ENCODE measurements around the gene PIGX. TPM values are rescaled to one million over a fixed set of nuclear protein-coding genes. Genes with fewer than 3 reads are reported as not detected.
A peak's percentile ranks its signal among the peaks of the same experiment; 100 is the strongest.
"Not testable (repeated sequence)": the region's sequence is repeated elsewhere in the genome, so short reads cannot be mapped to it uniquely, and the experiment has no call there.

The PIGX gene
- total RNA-seq, 1 donor from 2014 or later = 17.8 TPM

DNA sequence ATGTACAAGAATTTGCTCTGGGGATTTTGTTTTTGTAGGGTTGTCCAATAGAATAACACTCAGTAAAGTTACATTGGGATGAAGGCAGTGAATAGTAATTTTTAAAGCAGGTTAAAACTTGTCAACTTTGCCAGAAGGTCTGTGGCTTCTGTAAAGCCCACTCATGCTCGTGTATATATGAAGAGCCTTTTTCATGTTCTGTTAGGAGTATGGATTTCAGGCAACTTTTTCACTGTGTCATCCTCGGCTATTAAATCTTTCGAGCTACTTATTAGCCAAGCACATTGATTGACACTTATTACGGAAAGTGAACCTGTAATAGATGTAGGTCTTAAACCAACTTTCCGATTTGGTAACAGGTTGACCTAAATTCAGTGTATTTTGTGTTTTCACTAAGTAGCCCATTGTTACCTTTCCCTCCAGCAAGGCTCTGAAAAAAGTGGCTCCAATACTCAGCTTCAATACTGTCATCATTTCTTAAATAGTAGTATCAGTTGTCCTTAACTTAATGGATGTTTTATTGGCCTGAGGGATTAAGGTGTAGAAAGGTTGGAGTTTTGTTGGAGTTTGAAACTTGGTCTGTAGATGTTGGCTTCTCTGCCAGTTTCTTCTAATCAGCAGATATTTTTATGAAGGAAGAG is 29.2 kb downstream of the PIGX start:
- TF ChIP-seq, protein P1, sequence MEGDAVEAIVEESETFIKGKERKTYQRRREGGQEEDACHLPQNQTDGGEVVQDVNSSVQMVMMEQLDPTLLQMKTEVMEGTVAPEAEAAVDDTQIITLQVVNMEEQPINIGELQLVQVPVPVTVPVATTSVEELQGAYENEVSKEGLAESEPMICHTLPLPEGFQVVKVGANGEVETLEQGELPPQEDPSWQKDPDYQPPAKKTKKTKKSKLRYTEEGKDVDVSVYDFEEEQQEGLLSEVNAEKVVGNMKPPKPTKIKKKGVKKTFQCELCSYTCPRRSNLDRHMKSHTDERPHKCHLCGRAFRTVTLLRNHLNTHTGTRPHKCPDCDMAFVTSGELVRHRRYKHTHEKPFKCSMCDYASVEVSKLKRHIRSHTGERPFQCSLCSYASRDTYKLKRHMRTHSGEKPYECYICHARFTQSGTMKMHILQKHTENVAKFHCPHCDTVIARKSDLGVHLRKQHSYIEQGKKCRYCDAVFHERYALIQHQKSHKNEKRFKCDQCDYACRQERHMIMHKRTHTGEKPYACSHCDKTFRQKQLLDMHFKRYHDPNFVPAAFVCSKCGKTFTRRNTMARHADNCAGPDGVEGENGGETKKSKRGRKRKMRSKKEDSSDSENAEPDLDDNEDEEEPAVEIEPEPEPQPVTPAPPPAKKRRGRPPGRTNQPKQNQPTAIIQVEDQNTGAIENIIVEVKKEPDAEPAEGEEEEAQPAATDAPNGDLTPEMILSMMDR (IDR thresholded peaks at IDR 0.05; ENCODE audit: insufficient read depth, low read length, poor library complexity, severe bottlenecking) = no peak
- no peaks in the 10 kb centered on the region for H3K27me3 ChIP-seq (ENCODE audit: control insufficient read depth, insufficient read depth, low read length)
- DNase-seq (ENCODE audit: low read depth) = no peak
- peak overlapping the region; percentile 93 for H3K4me3 ChIP-seq (ENCODE audit: low read depth, low read length)
- H3K36me3 ChIP-seq (ENCODE audit: control insufficient read depth, insufficient read depth, low read length) = no peaks in the 10 kb centered on the region

DNA sequence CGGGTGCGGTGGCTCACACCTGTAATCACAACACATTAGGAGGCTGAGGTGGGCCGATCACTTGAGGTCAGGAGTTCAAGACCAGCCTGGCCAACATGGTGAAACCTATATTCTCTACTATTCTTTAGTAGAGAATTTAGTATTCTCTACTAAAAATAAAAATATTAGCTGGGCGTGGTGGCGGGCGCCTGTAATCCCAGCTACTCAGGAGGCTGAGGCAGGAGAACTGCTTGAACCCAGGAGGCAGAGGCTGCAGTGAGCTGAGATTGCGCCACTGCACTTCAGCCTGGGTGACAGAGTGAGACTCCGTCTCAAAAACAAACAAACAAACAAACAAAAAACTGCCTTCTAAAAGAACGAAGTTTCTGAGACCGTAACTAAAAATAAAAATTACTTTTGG is 31.4 kb downstream of the PIGX start:
- H3K36me3 ChIP-seq (ENCODE audit: control insufficient read depth, insufficient read depth, low read length); H3K27me3 ChIP-seq (ENCODE audit: control insufficient read depth, insufficient read depth, low read length); H3K4me3 ChIP-seq (ENCODE audit: low read depth, low read length); DNase-seq (ENCODE audit: low read depth): not testable (repeated sequence)

DNA sequence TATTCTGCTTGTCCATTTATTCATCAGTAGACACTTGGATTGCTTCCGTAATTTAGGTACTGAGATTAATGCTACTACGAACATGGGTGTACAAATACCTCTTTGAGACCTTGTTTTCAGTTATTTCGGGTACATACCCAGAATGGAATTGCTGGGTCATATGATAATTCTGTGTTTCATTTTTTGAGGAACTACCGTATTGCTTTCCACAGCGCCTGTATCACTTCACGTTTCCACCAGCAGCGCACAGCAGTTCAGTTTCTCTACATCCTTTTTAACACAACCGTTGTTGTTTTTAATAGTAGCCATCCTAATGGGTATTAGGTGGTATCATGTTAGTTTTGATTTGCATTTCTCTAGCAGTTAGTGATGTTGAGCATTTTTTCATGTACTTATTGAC is 36.9 kb downstream of the PIGX start:
- Histone ChIP-seq H3K27me3 (ENCODE audit: control insufficient read depth, insufficient read depth, low read length) (no peaks in the 10 kb centered on the region), H3K4me3 (ENCODE audit: low read depth, low read length) (no peak overlapping the region), H3K36me3 (ENCODE audit: control insufficient read depth, insufficient read depth, low read length) (no peaks in the 10 kb centered on the region)
- TF ChIP-seq, protein P1 (IDR thresholded peaks at IDR 0.05; ENCODE audit: insufficient read depth, low read length, poor library complexity, severe bottlenecking) = no peak
- DNase-seq (ENCODE audit: low read depth) = no peak

DNA sequence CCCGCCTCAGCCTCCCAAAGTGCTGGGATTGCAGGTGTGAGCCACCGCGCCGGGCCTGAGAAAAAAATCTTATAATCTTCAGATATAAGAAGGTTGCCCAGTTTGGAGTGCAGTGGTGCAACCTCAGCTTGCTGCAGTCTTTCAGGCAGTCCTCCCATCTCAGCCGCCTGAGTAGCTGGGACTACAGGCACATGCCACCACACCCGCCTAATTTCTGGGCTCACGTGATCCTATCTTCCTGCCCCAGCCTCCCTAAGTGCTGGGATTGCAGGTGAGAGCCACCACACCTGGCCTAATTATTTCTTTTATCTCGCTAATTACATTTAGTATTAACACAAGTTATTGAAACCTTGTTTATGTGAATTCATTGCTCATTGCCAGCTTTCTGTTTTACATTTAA is 41.0 kb downstream of the PIGX start:
- TF ChIP-seq, protein P1 (IDR thresholded peaks at IDR 0.05; ENCODE audit: insufficient read depth, low read length, poor library complexity, severe bottlenecking) = no peak
- no peaks in the 10 kb centered on the region for H3K27me3 ChIP-seq (ENCODE audit: control insufficient read depth, insufficient read depth, low read length)
- no peak for DNase-seq (ENCODE audit: low read depth)
- H3K4me3 ChIP-seq (ENCODE audit: low read depth, low read length) = no peak overlapping the region
- H3K36me3 ChIP-seq (ENCODE audit: control insufficient read depth, insufficient read depth, low read length) = no peaks in the 10 kb centered on the region

DNA sequence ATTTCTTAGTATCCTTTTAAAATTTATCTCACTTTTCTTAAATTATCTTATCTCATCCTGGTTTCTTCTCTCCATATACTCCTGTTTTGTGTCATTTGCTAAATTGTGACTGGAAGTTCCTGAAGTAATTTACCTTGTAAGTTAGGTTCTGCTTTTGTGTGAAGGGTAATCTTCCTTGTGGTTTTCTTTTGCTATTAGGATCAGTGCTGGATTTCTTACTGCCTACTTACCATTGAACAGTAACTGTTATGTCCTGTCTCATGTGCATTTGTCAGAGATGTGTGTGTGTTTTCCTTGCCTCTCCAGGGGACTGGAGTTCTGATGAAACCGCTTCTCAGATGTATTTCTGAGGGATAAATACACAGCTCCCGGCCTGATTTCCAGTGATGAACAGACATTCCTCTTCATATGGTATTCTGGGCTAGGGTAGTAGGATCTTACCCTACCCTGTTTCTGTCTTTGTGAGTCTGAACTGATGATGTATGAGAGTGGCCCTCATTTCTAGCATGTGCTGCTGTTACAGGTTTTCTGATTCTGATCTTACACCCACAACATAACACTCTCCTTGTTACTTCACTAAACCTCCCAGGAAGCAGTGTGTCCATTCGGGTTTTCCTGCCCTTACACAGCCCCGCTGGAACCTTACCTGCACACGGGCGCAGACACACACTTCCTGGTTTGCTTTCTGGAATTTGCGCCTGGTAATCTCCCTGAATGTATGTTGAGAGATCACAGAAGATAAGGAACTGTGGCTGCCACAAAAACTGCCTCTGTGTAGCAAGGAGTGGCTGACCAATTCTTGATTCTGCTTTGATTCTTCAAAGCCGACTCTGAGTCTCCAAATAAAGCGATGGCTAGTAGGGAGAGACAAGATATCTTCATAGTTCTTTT is 42.2 kb downstream of the PIGX start:
- TF ChIP-seq, protein P1 (IDR thresholded peaks at IDR 0.05; ENCODE audit: insufficient read depth, low read length, poor library complexity, severe bottlenecking) = no peak
- H3K36me3 ChIP-seq (ENCODE audit: control insufficient read depth, insufficient read depth, low read length) = no peaks in the 10 kb centered on the region
- no peaks in the 10 kb centered on the region for H3K27me3 ChIP-seq (ENCODE audit: control insufficient read depth, insufficient read depth, low read length)
- no peak for DNase-seq (ENCODE audit: low read depth)
- no peak overlapping the region for H3K4me3 ChIP-seq (ENCODE audit: low read depth, low read length)

DNA sequence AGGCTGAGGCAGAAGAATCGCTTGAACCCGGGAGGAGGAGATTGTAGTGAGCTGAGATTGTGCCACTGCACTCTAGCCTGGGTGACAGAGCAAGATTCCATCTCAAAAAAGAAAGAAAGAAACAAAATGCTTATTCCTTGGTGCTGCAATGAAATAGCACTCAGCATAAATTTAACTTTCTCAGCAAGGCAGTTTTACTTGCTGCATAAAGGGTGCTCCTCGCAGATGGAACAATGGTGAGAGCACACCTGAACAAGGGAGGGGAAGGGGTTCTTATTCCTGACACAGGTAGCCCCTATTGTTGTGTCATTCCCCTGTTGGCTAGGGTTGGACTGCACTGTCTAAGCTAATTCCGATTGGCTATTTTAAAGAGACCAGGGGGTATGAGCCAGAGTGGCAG is 44.6 kb downstream of the PIGX start:
- DNase-seq (ENCODE audit: low read depth) = no peak
- TF ChIP-seq, protein P1 (IDR thresholded peaks at IDR 0.05; ENCODE audit: insufficient read depth, low read length, poor library complexity, severe bottlenecking) = no peak
- Histone ChIP-seq H3K4me3 (ENCODE audit: low read depth, low read length) (no peak overlapping the region), H3K27me3 (ENCODE audit: control insufficient read depth, insufficient read depth, low read length) (no peaks in the 10 kb centered on the region), H3K36me3 (ENCODE audit: control insufficient read depth, insufficient read depth, low read length) (no peaks in the 10 kb centered on the region)

Data from kidney epithelial cell (primary cell).